Measurements from ENCODE around the gene SPSB2. TPM values are rescaled to one million over a fixed set of nuclear protein-coding genes. Genes with fewer than 3 reads are reported as not detected.

Gene SPSB2
- total RNA-seq, 4 donors from 2014 or later: 6.8 to 14.7 (median 11.5) TPM

DNA sequence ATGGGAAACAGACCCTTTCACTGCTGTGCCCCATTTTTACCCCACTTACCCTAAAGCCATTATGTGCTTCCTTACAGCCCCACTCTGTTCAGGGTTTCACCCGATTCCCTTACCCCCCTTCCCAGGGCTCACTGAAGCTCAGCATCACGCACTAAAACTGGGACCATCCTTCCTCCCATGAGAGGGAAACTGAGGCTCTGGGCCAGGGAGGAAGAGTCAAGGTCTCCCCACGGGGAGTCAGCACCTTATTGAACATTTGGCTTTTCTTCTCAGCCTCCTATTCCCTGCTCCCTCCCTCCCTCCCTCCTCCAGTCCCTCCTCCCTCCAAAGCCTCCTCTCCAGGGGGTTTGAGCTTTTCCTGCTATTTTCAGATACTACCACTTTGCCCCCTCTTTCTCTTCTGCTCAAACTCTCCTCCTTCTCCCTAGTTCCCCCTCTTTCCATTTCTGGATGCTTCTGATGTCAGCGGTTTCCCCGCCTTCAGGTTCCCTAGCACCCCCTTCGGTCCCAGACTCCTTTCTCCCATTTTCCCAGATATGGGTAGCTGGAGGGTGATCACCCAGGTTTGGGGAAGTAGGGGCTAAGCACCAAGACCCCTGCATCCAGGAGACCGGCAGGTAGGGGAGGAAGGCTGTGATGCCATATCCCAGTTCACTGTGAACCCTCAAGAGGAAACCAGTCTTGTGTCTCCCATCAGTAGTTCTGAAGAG lies 50.5 kb downstream of the SPSB2 start:
- intact Hi-C loops (cut with DNase I; ENCODE audit: low total_unique reads): no loop called here
- no peak for DNase-seq (ENCODE audit: low spot score in 2 of 2)
- WGBS, 2 donors: 38 to 46% methylated on average over 7 of the region's 7 CpGs
- no peak for TF ChIP-seq POLR2A (IDR thresholded peaks at IDR 0.05)
- no peak for TF ChIP-seq CTCF (IDR thresholded peaks at IDR 0.05)
- H3K4me3 ChIP-seq (ENCODE audit: low read depth, poor library complexity, severe bottlenecking): no peak overlapping the region

DNA sequence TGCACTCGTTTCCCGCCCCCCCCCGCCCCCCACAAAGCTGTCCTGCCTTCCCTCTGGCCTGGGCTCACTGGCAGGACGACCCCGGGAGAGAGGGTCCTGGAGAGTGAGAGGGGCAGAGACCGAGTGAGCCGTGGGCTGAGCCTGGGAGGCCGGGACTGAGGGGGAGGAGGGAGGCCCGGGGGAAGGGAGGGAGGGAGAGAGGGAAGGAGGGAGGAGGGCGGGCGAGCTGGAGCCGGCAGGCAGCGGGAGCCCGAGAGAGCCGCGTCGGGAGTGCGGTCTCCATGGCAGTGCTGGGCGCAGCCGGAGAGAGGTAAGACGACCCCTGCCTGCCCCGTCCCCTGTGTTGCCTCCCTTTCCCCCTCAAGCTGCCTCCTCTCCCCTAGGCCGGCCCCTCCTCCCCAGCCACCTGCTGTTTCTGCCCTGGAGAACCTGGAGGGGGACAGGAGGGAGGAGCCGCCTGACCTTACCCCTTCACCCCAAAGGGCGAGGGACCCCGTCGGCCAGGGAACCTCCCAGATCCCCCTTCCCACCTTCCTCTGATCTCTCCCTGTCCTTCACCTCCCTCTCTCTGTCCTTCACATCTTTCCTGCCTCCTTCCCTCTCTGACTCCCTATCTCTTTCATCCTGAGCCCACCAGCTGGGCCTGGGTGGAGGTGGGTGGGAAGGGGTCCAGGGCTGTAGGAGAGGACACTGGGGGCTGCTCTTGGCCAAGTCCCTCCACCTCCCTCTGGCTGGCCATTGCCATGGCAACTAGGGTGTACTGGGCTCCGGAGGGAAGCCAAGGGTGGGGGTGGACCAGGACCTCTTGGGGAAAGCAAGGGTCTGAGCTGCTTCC lies 51.3 kb downstream of the SPSB2 start, which contains the start of gene GPR162:
TSS of gene GPR162 (plus strand) at position 231 of the 835 bp plus-strand sequence. CDS start 2,078 bp downstream, outside the sequence.
- peak within 1 kb of the TSS; percentile 10 for H3K4me3 ChIP-seq (ENCODE audit: low read depth, poor library complexity, severe bottlenecking)
- intact Hi-C loops (cut with DNase I; ENCODE audit: low total_unique reads): no loop called here
- WGBS, 2 donors: 2 to 3% methylated on average over 19 to 28 of the region's 28 CpGs
- TF ChIP-seq CTCF (IDR thresholded peaks at IDR 0.05) (no peak), POLR2A (IDR thresholded peaks at IDR 0.05) (no peak)
- DNase-seq (ENCODE audit: low spot score in 2 of 2): peak in 1 of 2 donors; percentile 92

Other genes starting within 250 kb of the SPSB2 start
- gene LPAR5, start 237.3 kb downstream of the SPSB2 start, total RNA-seq: 10 to 100 TPM; 11.0 to 16.4 (median 12.4) TPM
- gene ACRBP, start 225.9 kb downstream of the SPSB2 start, total RNA-seq: 1 to 10 TPM in 2 of 4 donors, under 1 TPM in 2; 0.42 to 8.6 (median 0.76) TPM
- 10 to 100 TPM; 40.8 to 63.6 (median 56.0) TPM for gene ING4, start 210.2 kb downstream of the SPSB2 start, total RNA-seq
- gene ZNF384, start 183.9 kb downstream of the SPSB2 start, total RNA-seq: 10 to 100 TPM; 22.7 to 79.9 (median 33.7) TPM
- gene PIANP, start 172.5 kb downstream of the SPSB2 start, total RNA-seq: not detected
- gene COPS7A, start 149.3 kb downstream of the SPSB2 start, total RNA-seq: 10 to 100 TPM; 46.3 to 64.6 (median 56.6) TPM
- 100 to 1,000 TPM; 140 to 196 (median 175) TPM for gene MLF2, start 120.2 kb downstream of the SPSB2 start, total RNA-seq
- 100 to 1,000 TPM in 2 of 4 donors, 10 to 100 TPM in 2; 91.6 to 131 (median 114) TPM for gene PTMS, start 106.9 kb downstream of the SPSB2 start, total RNA-seq
- 1 to 10 TPM in 1 of 4 donors, under 1 TPM in 1, not detected in 2; 0.52 to 1.1 TPM for gene LAG3, start 100.8 kb downstream of the SPSB2 start, total RNA-seq
- 1 to 10 TPM; 2.9 to 7.0 (median 3.6) TPM for gene CD4, start 83.8 kb downstream of the SPSB2 start, total RNA-seq
- 1 to 10 TPM in 2 of 4 donors, under 1 TPM in 1, not detected in 1; 0.65 to 1.4 (median 1.3) TPM for gene GPR162, start 51.5 kb downstream of the SPSB2 start, total RNA-seq
- gene P3H3, start 44.9 kb downstream of the SPSB2 start, total RNA-seq: 10 to 100 TPM in 2 of 4 donors, 1 to 10 TPM in 2; 8.8 to 18.2 (median 11.8) TPM
- gene GNB3, start 32.4 kb downstream of the SPSB2 start, total RNA-seq: 1 to 10 TPM in 1 of 4 donors, under 1 TPM in 2, not detected in 1; 0.17 to 1.2 (median 0.52) TPM
- 1 to 10 TPM; 2.0 to 7.1 (median 2.9) TPM for gene CDCA3, start 22.0 kb downstream of the SPSB2 start, total RNA-seq
- 10 to 100 TPM; 61.9 to 79.3 (median 72.5) TPM for gene USP5, start 21.2 kb downstream of the SPSB2 start, total RNA-seq
- 100 to 1,000 TPM; 265 to 558 (median 432) TPM for gene TPI1, start 5.8 kb downstream of the SPSB2 start, total RNA-seq
- 10 to 100 TPM in 1 of 4 donors, 1 to 10 TPM in 3; 6.4 to 11.5 (median 8.2) TPM for gene LRRC23, start 31.5 kb upstream of the SPSB2 start, total RNA-seq
- 1 to 10 TPM; 3.6 to 7.9 (median 6.1) TPM for gene ENO2, start 41.3 kb upstream of the SPSB2 start, total RNA-seq
- 100 to 1,000 TPM in 1 of 4 donors, 10 to 100 TPM in 3; 33.4 to 115 (median 64.0) TPM for gene ATN1, start 54.7 kb upstream of the SPSB2 start, total RNA-seq
- not detected for gene RNU7-1, start 70.5 kb upstream of the SPSB2 start, total RNA-seq
- 100 to 1,000 TPM; 341 to 526 (median 418) TPM for gene C12orf57, start 70.7 kb upstream of the SPSB2 start, total RNA-seq
- 10 to 100 TPM; 31.8 to 44.5 (median 34.4) TPM for gene PTPN6, start 78.1 kb upstream of the SPSB2 start, total RNA-seq
- 100 to 1,000 TPM; 176 to 256 (median 221) TPM for gene PHB2, start 97.4 kb upstream of the SPSB2 start, total RNA-seq
- gene EMG1, start 97.6 kb upstream of the SPSB2 start, total RNA-seq: 10 to 100 TPM; 31.7 to 43.1 (median 34.7) TPM
- 10 to 100 TPM; 29.6 to 51.2 (median 48.4) TPM for gene LPCAT3, start 145.2 kb upstream of the SPSB2 start, total RNA-seq
- 100 to 1,000 TPM in 1 of 4 donors, 10 to 100 TPM in 3; 52.6 to 187 (median 59.3) TPM for gene C1S, start 187.4 kb upstream of the SPSB2 start, total RNA-seq
- 100 to 1,000 TPM in 1 of 4 donors, 10 to 100 TPM in 3; 65.0 to 259 (median 84.7) TPM for gene C1R, start 219.1 kb upstream of the SPSB2 start, total RNA-seq
- 10 to 100 TPM; 38.1 to 42.3 (median 40.4) TPM for gene C1RL, start 235.9 kb upstream of the SPSB2 start, total RNA-seq